HG03457 (cell line): Measurements from ENCODE around the gene SUSD6.
A peak's percentile ranks its signal among the peaks of the same experiment; 100 is the strongest.
"Not testable (repeated sequence)": the region's sequence is repeated elsewhere in the genome, so short reads cannot be mapped to it uniquely, and the experiment has no call there.

Experiments used
- ATAC-seq: cut with Tn5 transposase; IDR thresholded peaks from one replicate; pipeline ENCODE4 v1.9.1; 2021; ENCODE audit warnings: moderate number of reproducible peaks; ENCODE audit not compliant: unreplicated experiment

SUSD6 gene

GRCh38 chr14:69711065-69711464, 99.7 kb downstream of the SUSD6 start:
- ATAC-seq = no peak

GRCh38 chr14:69711477-69711876, 100.1 kb downstream of the SUSD6 start:
- no peak for ATAC-seq

GRCh38 chr14:69711881-69712560, 100.6 kb downstream of the SUSD6 start:
- no peak for ATAC-seq

- no peak for ATAC-seq
Observed at GRCh38 chr14:69712599-69713088, 101.2 kb downstream of the SUSD6 start.

GRCh38 chr14:69713209-69713781, 101.9 kb downstream of the SUSD6 start:
- ATAC-seq = no peak

- ATAC-seq = no peak
Observed at GRCh38 chr14:69713993-69714679, 102.7 kb downstream of the SUSD6 start.

- ATAC-seq = no peak
Observed at GRCh38 chr14:69715725-69716477, 104.5 kb downstream of the SUSD6 start.

- ATAC-seq = no peak
Observed at GRCh38 chr14:69716478-69717187, 105.2 kb downstream of the SUSD6 start.

GRCh38 chr14:69718614-69719013, 107.2 kb downstream of the SUSD6 start:
- not testable (repeated sequence) for ATAC-seq

- no peak for ATAC-seq
Observed at GRCh38 chr14:69719501-69719951, 108.1 kb downstream of the SUSD6 start.

- ATAC-seq = no peak
Observed at GRCh38 chr14:69720912-69721311, 109.5 kb downstream of the SUSD6 start.

GRCh38 chr14:69726761-69727511, 115.5 kb downstream of the SUSD6 start:
- ATAC-seq = peak; percentile 61

- no peak for ATAC-seq
Observed at GRCh38 chr14:69727860-69728259, 116.5 kb downstream of the SUSD6 start.

- ATAC-seq = not testable (repeated sequence)
Observed at GRCh38 chr14:69731919-69732598, 120.7 kb downstream of the SUSD6 start.

GRCh38 chr14:69736405-69736804, 125.0 kb downstream of the SUSD6 start:
- ATAC-seq = not testable (repeated sequence)

- ATAC-seq = no peak
Observed at GRCh38 chr14:69741055-69741454, 129.7 kb downstream of the SUSD6 start.

- no peak for ATAC-seq
Observed at GRCh38 chr14:69749956-69750355, 138.6 kb downstream of the SUSD6 start.

GRCh38 chr14:69750495-69750894, 139.1 kb downstream of the SUSD6 start:
- ATAC-seq = no peak

GRCh38 chr14:69752773-69753172, 141.4 kb downstream of the SUSD6 start:
- no peak for ATAC-seq
